NCI-H748 (cell line): ENCODE results near the gene SLC38A10.

ENCODE experiments used
- DNase-seq: peaks from one replicate; lab custom pipeline; 2025; ENCODE audit not compliant: unreplicated experiment; lab: John Stamatoyannopoulos, UW

The SLC38A10 gene

GRCh38 chr17:81279278-81280275 is 15.5 kb downstream of the SLC38A10 start:
- DNase-seq: no peak

- DNase-seq: no peak
Measured at GRCh38 chr17:81278831-81279230, 16.3 kb downstream of the SLC38A10 start.

GRCh38 chr17:81277946-81278693 is 17.0 kb downstream of the SLC38A10 start:
- no peak for DNase-seq

- DNase-seq: peak; percentile 23
Measured at GRCh38 chr17:81277421-81277820, 17.7 kb downstream of the SLC38A10 start.

GRCh38 chr17:81276781-81277180 is 18.3 kb downstream of the SLC38A10 start:
- no peak for DNase-seq

GRCh38 chr17:81274471-81274855 is 20.6 kb downstream of the SLC38A10 start:
- DNase-seq: no peak

GRCh38 chr17:81273698-81274470 is 21.2 kb downstream of the SLC38A10 start:
- no peak for DNase-seq

- no peak for DNase-seq
Measured at GRCh38 chr17:81272616-81273015, 22.5 kb downstream of the SLC38A10 start.

GRCh38 chr17:81271226-81271625 is 23.9 kb downstream of the SLC38A10 start:
- DNase-seq: no peak

GRCh38 chr17:81270279-81270678 is 24.8 kb downstream of the SLC38A10 start:
- no peak for DNase-seq

GRCh38 chr17:81267390-81268067 is 27.6 kb downstream of the SLC38A10 start:
- DNase-seq: no peak

- DNase-seq: no peak
Measured at GRCh38 chr17:81265576-81265975, 29.5 kb downstream of the SLC38A10 start.

GRCh38 chr17:81264640-81265039 is 30.5 kb downstream of the SLC38A10 start:
- DNase-seq: no peak

- DNase-seq: no peak
Measured at GRCh38 chr17:81263371-81264181, 31.5 kb downstream of the SLC38A10 start.

GRCh38 chr17:81261582-81262336 is 33.3 kb downstream of the SLC38A10 start:
- DNase-seq: no peak

GRCh38 chr17:81261096-81261495 is 34.0 kb downstream of the SLC38A10 start:
- DNase-seq: no peak

- DNase-seq: no peak
Measured at GRCh38 chr17:81260641-81261040, 34.5 kb downstream of the SLC38A10 start.

- no peak for DNase-seq
Measured at GRCh38 chr17:81260171-81260570, 34.9 kb downstream of the SLC38A10 start.

GRCh38 chr17:81259058-81259605 is 36.0 kb downstream of the SLC38A10 start:
- no peak for DNase-seq
